ENCODE data around the gene TMEM131L. TPM values are rescaled to one million over a fixed set of nuclear protein-coding genes. Genes with fewer than 3 reads are reported as not detected.
A peak's percentile ranks its signal among the peaks of the same experiment; 100 is the strongest.
"Not testable (repeated sequence)": the region's sequence is repeated elsewhere in the genome, so short reads cannot be mapped to it uniquely, and the experiment has no call there.

Gene TMEM131L
- total RNA-seq, 2 donors from 2014 or later = 4.8 to 6.2 TPM

- Histone ChIP-seq H3K9me3 (no peaks in the 10 kb centered on the region), H3K27ac (no peak overlapping the region), H3K9ac (ENCODE audit: low read depth in 2 of 2, low read length in 2 of 2) (no peak overlapping the region), H3K27me3 (no peaks in the 10 kb centered on the region), H3K4me3 (no peak overlapping the region), H3K4me1 (no peaks in the 10 kb centered on the region), H3K36me3 (no peaks in the 10 kb centered on the region)
- intact Hi-C loops (cut with DNase I) = no loop called here
- DNase-seq = peak; percentile 42
- TF ChIP-seq, protein P1, sequence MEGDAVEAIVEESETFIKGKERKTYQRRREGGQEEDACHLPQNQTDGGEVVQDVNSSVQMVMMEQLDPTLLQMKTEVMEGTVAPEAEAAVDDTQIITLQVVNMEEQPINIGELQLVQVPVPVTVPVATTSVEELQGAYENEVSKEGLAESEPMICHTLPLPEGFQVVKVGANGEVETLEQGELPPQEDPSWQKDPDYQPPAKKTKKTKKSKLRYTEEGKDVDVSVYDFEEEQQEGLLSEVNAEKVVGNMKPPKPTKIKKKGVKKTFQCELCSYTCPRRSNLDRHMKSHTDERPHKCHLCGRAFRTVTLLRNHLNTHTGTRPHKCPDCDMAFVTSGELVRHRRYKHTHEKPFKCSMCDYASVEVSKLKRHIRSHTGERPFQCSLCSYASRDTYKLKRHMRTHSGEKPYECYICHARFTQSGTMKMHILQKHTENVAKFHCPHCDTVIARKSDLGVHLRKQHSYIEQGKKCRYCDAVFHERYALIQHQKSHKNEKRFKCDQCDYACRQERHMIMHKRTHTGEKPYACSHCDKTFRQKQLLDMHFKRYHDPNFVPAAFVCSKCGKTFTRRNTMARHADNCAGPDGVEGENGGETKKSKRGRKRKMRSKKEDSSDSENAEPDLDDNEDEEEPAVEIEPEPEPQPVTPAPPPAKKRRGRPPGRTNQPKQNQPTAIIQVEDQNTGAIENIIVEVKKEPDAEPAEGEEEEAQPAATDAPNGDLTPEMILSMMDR (IDR thresholded peaks at IDR 0.05) = no peak
Observed at GRCh38 chr4:153555730-153556434, 89.7 kb downstream of the TMEM131L start.

DNA sequence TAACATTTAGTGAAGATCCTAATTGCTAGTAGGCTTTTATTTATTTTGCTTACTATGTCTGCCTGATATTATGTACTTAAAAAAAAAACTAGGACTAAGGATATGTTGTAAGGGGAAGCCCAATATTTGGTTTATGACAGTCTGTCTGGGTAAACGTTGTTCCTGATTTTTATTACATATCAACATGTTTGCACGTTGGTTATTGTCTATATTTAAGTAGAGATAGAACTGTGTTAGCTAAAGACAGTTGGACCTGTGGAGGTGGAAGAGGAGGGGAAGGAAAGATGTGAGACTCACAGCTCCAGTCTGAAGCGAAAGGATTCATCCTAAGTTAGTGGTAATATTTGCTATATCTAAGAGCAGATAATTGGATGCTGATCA lies 90.3 kb downstream of the TMEM131L start:
- Histone ChIP-seq H3K27me3 (no peaks in the 10 kb centered on the region), H3K4me3 (no peak overlapping the region), H3K27ac (no peak overlapping the region), H3K9me3 (no peaks in the 10 kb centered on the region), H3K36me3 (no peaks in the 10 kb centered on the region), H3K4me1 (no peaks in the 10 kb centered on the region), H3K9ac (ENCODE audit: low read depth in 2 of 2, low read length in 2 of 2) (no peak overlapping the region)
- no peak for DNase-seq
- TF ChIP-seq, protein P1 (IDR thresholded peaks at IDR 0.05) = no peak
- intact Hi-C loops (cut with DNase I) = no loop called here

DNA sequence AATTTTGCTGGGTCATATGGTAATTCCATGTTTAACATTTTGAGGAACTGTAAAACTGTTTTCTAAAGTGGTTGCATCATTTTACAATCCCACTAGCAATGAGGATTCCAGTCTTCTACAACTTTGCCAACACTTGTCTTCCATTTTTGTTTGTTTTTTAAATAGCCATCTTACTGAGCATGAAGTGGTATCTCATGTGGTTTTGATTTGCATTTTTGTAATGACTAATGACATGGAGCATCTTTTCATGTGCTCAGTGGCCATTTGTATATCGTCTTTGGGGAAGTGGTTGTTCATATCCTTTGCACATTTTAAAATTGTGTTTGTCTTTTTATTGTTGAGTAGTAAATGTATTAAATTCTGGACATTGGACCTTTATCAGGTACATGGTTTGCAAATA lies 94.7 kb downstream of the TMEM131L start:
- Histone ChIP-seq H3K9ac (ENCODE audit: low read depth in 2 of 2, low read length in 2 of 2) (no peak overlapping the region), H3K27me3 (no peaks in the 10 kb centered on the region), H3K4me1 (peaks cover 4% of the 10 kb centered on the region), H3K9me3 (no peaks in the 10 kb centered on the region), H3K4me3 (no peak overlapping the region), H3K36me3 (no peaks in the 10 kb centered on the region), H3K27ac (no peak overlapping the region)
- intact Hi-C loops (cut with DNase I) = no loop called here
- DNase-seq = no peak
- TF ChIP-seq, protein P1 (IDR thresholded peaks at IDR 0.05) = no peak

DNA sequence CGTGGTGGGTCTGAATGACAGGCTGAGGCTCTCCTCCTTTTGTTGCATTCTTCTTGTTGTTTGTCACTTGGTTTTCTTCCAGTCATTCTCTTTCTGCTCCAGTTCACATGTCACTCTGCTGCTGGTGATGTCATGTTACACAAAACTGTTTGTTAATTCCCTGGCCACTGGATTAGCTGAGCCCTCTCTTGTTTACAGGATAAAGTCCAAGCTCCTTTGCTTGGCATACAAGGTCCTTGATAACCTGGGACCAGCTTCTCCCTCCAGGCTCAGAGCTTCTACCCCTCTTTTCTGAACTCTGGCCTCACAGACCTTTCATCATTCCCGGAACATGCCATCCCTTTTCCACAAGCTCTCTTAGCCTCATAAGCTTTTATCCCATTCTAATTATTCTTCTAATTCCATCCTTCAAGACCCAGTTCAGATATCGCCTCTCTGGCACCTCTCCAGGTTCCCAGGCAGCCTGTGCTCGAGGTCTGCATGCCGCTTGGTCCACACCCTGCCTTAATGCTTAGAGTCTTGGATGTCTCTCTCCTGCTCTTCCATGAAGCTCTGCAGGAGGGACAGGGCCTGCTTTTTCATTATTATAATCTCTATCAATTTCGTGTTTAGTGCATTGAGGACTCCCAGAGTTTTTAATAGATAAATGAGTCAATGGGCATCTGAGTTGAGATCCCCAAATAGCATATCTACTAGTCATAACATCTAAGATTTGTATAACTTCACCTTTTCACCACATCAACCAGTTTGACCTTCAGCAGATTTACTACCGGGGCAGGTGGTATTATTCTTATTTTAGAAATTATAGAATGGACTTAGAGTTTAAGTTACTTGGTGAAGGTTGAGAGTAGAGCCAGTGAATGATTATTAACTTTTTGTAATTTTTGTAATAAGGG lies 98.7 kb downstream of the TMEM131L start:
- Histone ChIP-seq H3K9ac (ENCODE audit: low read depth in 2 of 2, low read length in 2 of 2) (no peak overlapping the region), H3K9me3 (no peaks in the 10 kb centered on the region), H3K36me3 (no peaks in the 10 kb centered on the region), H3K4me1 (peaks cover 7% of the 10 kb centered on the region), H3K27ac (no peak overlapping the region), H3K4me3 (no peak overlapping the region), H3K27me3 (no peaks in the 10 kb centered on the region)
- DNase-seq = peak; percentile 28
- TF ChIP-seq, protein P1 (IDR thresholded peaks at IDR 0.05) = no peak
- intact Hi-C loops (cut with DNase I) = no loop called here

DNA sequence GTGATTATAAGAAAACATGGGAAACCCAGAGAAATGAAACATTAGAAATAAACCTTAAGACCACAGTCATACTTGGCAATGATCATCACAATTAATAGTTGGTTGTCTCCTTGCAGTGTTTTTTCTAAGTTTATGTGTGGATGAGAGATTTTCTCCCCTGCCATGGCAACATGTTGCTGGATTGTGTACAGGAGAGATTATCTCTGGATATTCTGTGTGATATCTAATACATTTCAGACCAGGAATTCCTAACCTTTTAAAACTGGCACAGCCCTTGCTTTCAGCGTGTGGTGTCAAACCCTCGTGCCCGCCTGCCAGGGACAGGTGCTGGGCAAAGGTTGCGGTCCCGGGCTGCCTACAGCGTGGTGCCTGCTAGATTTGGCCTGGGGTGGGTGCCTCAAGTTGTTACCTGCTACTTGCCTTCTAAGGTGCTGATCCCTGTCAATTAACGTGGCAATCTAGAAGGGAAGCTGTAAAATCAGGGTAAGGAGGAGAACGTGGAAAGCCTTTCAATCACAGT lies 100.5 kb downstream of the TMEM131L start:
- Histone ChIP-seq H3K4me1 (peaks cover 7% of the 10 kb centered on the region), H3K27ac (no peak overlapping the region), H3K27me3 (no peaks in the 10 kb centered on the region), H3K4me3 (no peak overlapping the region), H3K36me3 (no peaks in the 10 kb centered on the region), H3K9me3 (no peaks in the 10 kb centered on the region), H3K9ac (ENCODE audit: low read depth in 2 of 2, low read length in 2 of 2) (no peak overlapping the region)
- TF ChIP-seq, protein P1 (IDR thresholded peaks at IDR 0.05) = no peak
- DNase-seq = peak; percentile 43
- intact Hi-C loops (cut with DNase I) = no loop called here

- intact Hi-C loops (cut with DNase I); DNase-seq; H3K4me1 ChIP-seq; H3K36me3 ChIP-seq; H3K9ac ChIP-seq (ENCODE audit: low read depth in 2 of 2, low read length in 2 of 2); H3K9me3 ChIP-seq; H3K27ac ChIP-seq; H3K27me3 ChIP-seq; H3K4me3 ChIP-seq: not testable (repeated sequence)
Observed at GRCh38 chr4:153567660-153568059, 101.5 kb downstream of the TMEM131L start.
